22Rv1 (cell line): Measurements from ENCODE around the gene CRHR2.

Source experiments
- ZFX ChIP-seq: fragments of 450-650 bp; IDR thresholded peaks from 2 replicates; pipeline ENCODE4 v1.6.1; 2017; ENCODE audit warnings: antibody characterized with exemption, borderline replicate concordance
- TF ChIP-seq, protein P1 (sequence below): fragments of 450-650 bp; IDR thresholded peaks from 2 replicates; pipeline ENCODE4 v1.5.1; 2017; ENCODE audit warnings: mild to moderate bottlenecking

GRCh38 chr7:30604901-30605300 is 77.4 kb downstream of the CRHR2 start:
- TF ChIP-seq, protein P1, sequence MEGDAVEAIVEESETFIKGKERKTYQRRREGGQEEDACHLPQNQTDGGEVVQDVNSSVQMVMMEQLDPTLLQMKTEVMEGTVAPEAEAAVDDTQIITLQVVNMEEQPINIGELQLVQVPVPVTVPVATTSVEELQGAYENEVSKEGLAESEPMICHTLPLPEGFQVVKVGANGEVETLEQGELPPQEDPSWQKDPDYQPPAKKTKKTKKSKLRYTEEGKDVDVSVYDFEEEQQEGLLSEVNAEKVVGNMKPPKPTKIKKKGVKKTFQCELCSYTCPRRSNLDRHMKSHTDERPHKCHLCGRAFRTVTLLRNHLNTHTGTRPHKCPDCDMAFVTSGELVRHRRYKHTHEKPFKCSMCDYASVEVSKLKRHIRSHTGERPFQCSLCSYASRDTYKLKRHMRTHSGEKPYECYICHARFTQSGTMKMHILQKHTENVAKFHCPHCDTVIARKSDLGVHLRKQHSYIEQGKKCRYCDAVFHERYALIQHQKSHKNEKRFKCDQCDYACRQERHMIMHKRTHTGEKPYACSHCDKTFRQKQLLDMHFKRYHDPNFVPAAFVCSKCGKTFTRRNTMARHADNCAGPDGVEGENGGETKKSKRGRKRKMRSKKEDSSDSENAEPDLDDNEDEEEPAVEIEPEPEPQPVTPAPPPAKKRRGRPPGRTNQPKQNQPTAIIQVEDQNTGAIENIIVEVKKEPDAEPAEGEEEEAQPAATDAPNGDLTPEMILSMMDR, result no peak
- no peak for TF ChIP-seq ZFX
